ENCODE measurements around the gene MYO5B. TPM values are rescaled to one million over a fixed set of nuclear protein-coding genes. Genes with fewer than 3 reads are reported as not detected.

Gene MYO5B
- polyA plus RNA-seq, 4 donors = 45.0 to 185 (median 102) TPM

GRCh38 chr18:49819823-49820671 is 374.9 kb downstream of the MYO5B start:
- peak overlapping the region in 2 of 3 donors; percentile 57 to 64 for H3K27ac ChIP-seq (ENCODE audit: low read depth in 1 of 3, low read length in 2 of 3)
- peak; percentile 11 to 66 for DNase-seq
- H3K4me3 ChIP-seq (ENCODE audit: low read depth in 1 of 3, low read length in 3 of 3) = no peak overlapping the region
- 55 to 60% (median 58%) methylated on average over 5 of the region's 5 CpGs for WGBS, 3 donors
- no peaks in the 10 kb centered on the region for H3K27me3 ChIP-seq (ENCODE audit: control insufficient read depth in 3 of 3, insufficient read depth in 3 of 3, low read length in 3 of 3)
- peaks cover 0 to 16% (median 4%) of the 10 kb centered on the region in 3 donors for H3K36me3 ChIP-seq (ENCODE audit: control insufficient read depth in 3 of 3, insufficient read depth in 2 of 3, low read depth in 1 of 3, low read length in 3 of 3)
- H3K4me1 ChIP-seq (ENCODE audit: control insufficient read depth in 3 of 3, insufficient read depth in 2 of 3, low read depth in 1 of 3, low read length in 2 of 3) = peaks cover 0 to 10% (median 3%) of the 10 kb centered on the region in 3 donors
- no peak for FAIRE-seq
- no peaks in the 10 kb centered on the region for H3K9me3 ChIP-seq (ENCODE audit: control insufficient read depth in 2 of 2, insufficient read depth in 1 of 2, low read depth in 1 of 2, low read length in 1 of 2)

- FAIRE-seq (no peak), DNase-seq (peak; percentile 26 to 65)
- WGBS, 3 donors = 73 to 85% (median 82%) methylated on average over 5 of the region's 5 CpGs
Observed at GRCh38 chr18:49819071-49819662, 375.8 kb downstream of the MYO5B start.

GRCh38 chr18:49817947-49818346 is 377.0 kb downstream of the MYO5B start:
- peak overlapping the region in 2 of 3 donors; percentile 8 to 53 for H3K27ac ChIP-seq (ENCODE audit: low read depth in 1 of 3, low read length in 2 of 3)
- WGBS, 3 donors = 82 to 85% (median 85%) methylated on average over 5 of the region's 5 CpGs

More at GRCh38 chr18:49819071-49819662, 375.8 kb downstream of the MYO5B start:
- Histone ChIP-seq H3K36me3 (ENCODE audit: control insufficient read depth in 3 of 3, insufficient read depth in 2 of 3, low read depth in 1 of 3, low read length in 3 of 3) (peaks cover 0 to 12% (median 2%) of the 10 kb centered on the region in 3 donors), H3K4me1 (ENCODE audit: control insufficient read depth in 3 of 3, insufficient read depth in 2 of 3, low read depth in 1 of 3, low read length in 2 of 3) (peaks cover 0 to 10% (median 3%) of the 10 kb centered on the region in 3 donors), H3K27me3 (ENCODE audit: control insufficient read depth in 3 of 3, insufficient read depth in 3 of 3, low read length in 3 of 3) (no peaks in the 10 kb centered on the region), H3K9me3 (ENCODE audit: control insufficient read depth in 2 of 2, insufficient read depth in 1 of 2, low read depth in 1 of 2, low read length in 1 of 2) (no peaks in the 10 kb centered on the region), H3K27ac (ENCODE audit: low read depth in 1 of 3, low read length in 2 of 3) (no peak overlapping the region), H3K4me3 (ENCODE audit: low read depth in 1 of 3, low read length in 3 of 3) (no peak overlapping the region)

DNA sequence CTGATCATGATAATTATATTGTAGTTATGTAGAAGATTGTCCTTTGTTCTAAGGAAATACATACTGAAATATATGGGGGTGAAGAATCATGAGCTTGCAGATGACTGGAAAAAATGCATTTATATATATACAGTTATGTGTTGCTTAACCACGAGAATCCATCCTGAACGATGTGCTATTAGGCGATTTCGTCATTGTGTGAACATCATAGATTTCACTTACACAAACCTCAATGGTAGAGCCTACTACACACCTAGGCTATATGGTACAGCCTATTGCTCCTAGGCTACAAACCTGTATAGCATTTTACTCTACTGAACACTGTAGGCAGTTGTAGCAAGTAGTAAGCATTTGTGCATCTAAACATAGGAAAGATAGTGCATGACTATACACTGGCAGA is 379.0 kb downstream of the MYO5B start:
- FAIRE-seq (peak; percentile 64), DNase-seq (no peak)
- Histone ChIP-seq H3K27ac (ENCODE audit: low read depth in 1 of 3, low read length in 2 of 3) (no peak overlapping the region), H3K9me3 (ENCODE audit: control insufficient read depth in 2 of 2, insufficient read depth in 1 of 2, low read depth in 1 of 2, low read length in 1 of 2) (no peaks in the 10 kb centered on the region), H3K36me3 (ENCODE audit: control insufficient read depth in 3 of 3, insufficient read depth in 2 of 3, low read depth in 1 of 3, low read length in 3 of 3) (peaks cover 0 to 11% (median 0%) of the 10 kb centered on the region in 3 donors), H3K4me1 (ENCODE audit: control insufficient read depth in 3 of 3, insufficient read depth in 2 of 3, low read depth in 1 of 3, low read length in 2 of 3) (peaks cover 3 to 23% (median 6%) of the 10 kb centered on the region in 3 donors), H3K27me3 (ENCODE audit: control insufficient read depth in 3 of 3, insufficient read depth in 3 of 3, low read length in 3 of 3) (no peaks in the 10 kb centered on the region), H3K4me3 (ENCODE audit: low read depth in 1 of 3, low read length in 3 of 3) (no peak overlapping the region)
- WGBS, 3 donors = 80 to 95% (median 91%) methylated on average over 4 of the region's 4 CpGs

More at GRCh38 chr18:49817947-49818346, 377.0 kb downstream of the MYO5B start:
- no peak for FAIRE-seq
- peak; percentile 56 to 64 for DNase-seq
- Histone ChIP-seq H3K4me1 (ENCODE audit: control insufficient read depth in 3 of 3, insufficient read depth in 2 of 3, low read depth in 1 of 3, low read length in 2 of 3) (peaks cover 0 to 10% (median 3%) of the 10 kb centered on the region in 3 donors), H3K27me3 (ENCODE audit: control insufficient read depth in 3 of 3, insufficient read depth in 3 of 3, low read length in 3 of 3) (no peaks in the 10 kb centered on the region), H3K36me3 (ENCODE audit: control insufficient read depth in 3 of 3, insufficient read depth in 2 of 3, low read depth in 1 of 3, low read length in 3 of 3) (peaks cover 0 to 12% (median 0%) of the 10 kb centered on the region in 3 donors), H3K4me3 (ENCODE audit: low read depth in 1 of 3, low read length in 3 of 3) (no peak overlapping the region), H3K9me3 (ENCODE audit: control insufficient read depth in 2 of 2, insufficient read depth in 1 of 2, low read depth in 1 of 2, low read length in 1 of 2) (no peaks in the 10 kb centered on the region)

- DNase-seq = peak in 1 of 2 donors; percentile 56
- H3K27me3 ChIP-seq (ENCODE audit: control insufficient read depth in 3 of 3, insufficient read depth in 3 of 3, low read length in 3 of 3) = no peaks in the 10 kb centered on the region
- no peak for FAIRE-seq
- H3K9me3 ChIP-seq (ENCODE audit: control insufficient read depth in 2 of 2, insufficient read depth in 1 of 2, low read depth in 1 of 2, low read length in 1 of 2) = peaks cover 0 to 4% of the 10 kb centered on the region in 2 donors
- WGBS, 3 donors = 0 to 1% (median 0%) methylated on average over 24 of the region's 24 CpGs
- peaks cover 3 to 26% (median 6%) of the 10 kb centered on the region in 3 donors for H3K4me1 ChIP-seq (ENCODE audit: control insufficient read depth in 3 of 3, insufficient read depth in 2 of 3, low read depth in 1 of 3, low read length in 2 of 3)
- H3K36me3 ChIP-seq (ENCODE audit: control insufficient read depth in 3 of 3, insufficient read depth in 2 of 3, low read depth in 1 of 3, low read length in 3 of 3) = peaks cover 0 to 5% (median 0%) of the 10 kb centered on the region in 3 donors
- H3K27ac ChIP-seq (ENCODE audit: low read depth in 1 of 3, low read length in 2 of 3) = peak overlapping the region; percentile 98 to 99 (median 99)
- peak overlapping the region; percentile 71 to 90 (median 77) for H3K4me3 ChIP-seq (ENCODE audit: low read depth in 1 of 3, low read length in 3 of 3)
Observed at GRCh38 chr18:49814147-49814499, 380.8 kb downstream of the MYO5B start.

DNA sequence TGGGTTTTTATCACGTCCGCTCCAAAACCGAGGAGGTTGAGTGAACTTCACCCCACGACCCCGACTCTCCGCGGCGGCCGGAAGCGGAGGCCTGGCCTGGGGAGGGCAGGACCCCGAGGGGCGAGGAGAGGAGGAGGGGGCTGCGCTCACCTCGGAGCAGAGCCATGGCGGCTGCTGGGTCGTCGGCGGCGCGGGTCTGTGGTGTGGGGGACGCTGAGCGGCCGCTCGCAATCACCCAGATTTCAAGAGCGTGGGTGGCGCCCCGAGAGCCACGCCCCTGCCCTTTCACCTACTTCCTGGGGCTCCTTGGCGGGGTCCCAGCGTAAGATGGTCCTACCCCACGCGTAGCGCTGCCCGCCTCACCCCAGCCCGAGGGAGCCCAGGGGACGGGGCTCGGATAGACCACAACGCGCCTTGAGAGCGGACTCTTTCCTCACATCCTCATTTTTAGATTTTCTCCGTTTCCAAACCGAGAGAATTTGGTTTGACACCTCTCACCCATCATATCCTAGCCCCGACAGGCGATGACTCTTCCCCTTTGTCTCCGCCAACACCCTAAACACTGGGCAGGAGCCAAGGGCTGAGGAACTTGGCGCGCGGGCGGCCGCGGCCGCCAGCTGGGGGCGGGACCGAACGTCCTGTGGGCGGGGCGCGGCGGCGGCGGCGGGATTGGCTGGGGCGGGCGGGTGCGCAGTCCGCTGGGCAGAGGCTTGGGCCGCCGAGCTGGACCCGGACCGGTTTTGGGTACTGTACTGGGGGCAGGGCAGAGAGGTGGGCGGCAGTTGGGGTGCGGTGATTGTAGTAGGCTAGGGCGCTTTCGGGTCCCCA is 381.4 kb downstream of the MYO5B start, which contains the start of gene ACAA2:
Gene ACAA2, minus strand, starts transcription at position 215 of the 828 bp plus-strand sequence. Its CDS starts 49 bp downstream, at position 166.
- peaks cover 3 to 26% (median 6%) of the 10 kb centered on the region in 3 donors for H3K4me1 ChIP-seq (ENCODE audit: control insufficient read depth in 3 of 3, insufficient read depth in 2 of 3, low read depth in 1 of 3, low read length in 2 of 3)
- H3K4me3 ChIP-seq (ENCODE audit: low read depth in 1 of 3, low read length in 3 of 3) = peak within 1 kb of the TSS; percentile 71 to 90 (median 77)
- no peaks in the 10 kb centered on the region for H3K27me3 ChIP-seq (ENCODE audit: control insufficient read depth in 3 of 3, insufficient read depth in 3 of 3, low read length in 3 of 3)
- FAIRE-seq (no peak), DNase-seq (peak; percentile 88 to 93)
- 0% methylated on average over 71 to 74 of the region's 74 CpGs for WGBS, 3 donors
- H3K36me3 ChIP-seq (ENCODE audit: control insufficient read depth in 3 of 3, insufficient read depth in 2 of 3, low read depth in 1 of 3, low read length in 3 of 3) = peaks cover 0 to 4% (median 0%) of the 10 kb centered on the region in 3 donors
- peak within 1 kb of the TSS; percentile 98 to 99 (median 99) for H3K27ac ChIP-seq (ENCODE audit: low read depth in 1 of 3, low read length in 2 of 3)
- peaks cover 0 to 10% of the 10 kb centered on the region in 2 donors for H3K9me3 ChIP-seq (ENCODE audit: control insufficient read depth in 2 of 2, insufficient read depth in 1 of 2, low read depth in 1 of 2, low read length in 1 of 2)

GRCh38 chr18:49813069-49813318 is 382.0 kb downstream of the MYO5B start:
- Histone ChIP-seq H3K36me3 (ENCODE audit: control insufficient read depth in 3 of 3, insufficient read depth in 2 of 3, low read depth in 1 of 3, low read length in 3 of 3) (peaks cover 0 to 4% (median 0%) of the 10 kb centered on the region in 3 donors), H3K4me3 (ENCODE audit: low read depth in 1 of 3, low read length in 3 of 3) (peak overlapping the region; percentile 71 to 90 (median 77)), H3K27ac (ENCODE audit: low read depth in 1 of 3, low read length in 2 of 3) (peak overlapping the region; percentile 98 to 99 (median 99)), H3K4me1 (ENCODE audit: control insufficient read depth in 3 of 3, insufficient read depth in 2 of 3, low read depth in 1 of 3, low read length in 2 of 3) (peaks cover 3 to 21% (median 6%) of the 10 kb centered on the region in 3 donors), H3K27me3 (ENCODE audit: control insufficient read depth in 3 of 3, insufficient read depth in 3 of 3, low read length in 3 of 3) (no peaks in the 10 kb centered on the region), H3K9me3 (ENCODE audit: control insufficient read depth in 2 of 2, insufficient read depth in 1 of 2, low read depth in 1 of 2, low read length in 1 of 2) (peaks cover 0 to 13% of the 10 kb centered on the region in 2 donors)
- FAIRE-seq (no peak), DNase-seq (peak; percentile 71 to 81)
- 1 to 3% (median 2%) methylated on average over 17 of the region's 17 CpGs for WGBS, 3 donors

All from small intestine (tissue), 7 donors.